GM19455 (cell line): ENCODE measurements around the gene DOLK.

Experiments used
- ATAC-seq: cut with Tn5 transposase; IDR thresholded peaks from one replicate; pipeline ENCODE4 v1.9.1; 2021; ENCODE audit not compliant: unreplicated experiment

The DOLK gene

DNA sequence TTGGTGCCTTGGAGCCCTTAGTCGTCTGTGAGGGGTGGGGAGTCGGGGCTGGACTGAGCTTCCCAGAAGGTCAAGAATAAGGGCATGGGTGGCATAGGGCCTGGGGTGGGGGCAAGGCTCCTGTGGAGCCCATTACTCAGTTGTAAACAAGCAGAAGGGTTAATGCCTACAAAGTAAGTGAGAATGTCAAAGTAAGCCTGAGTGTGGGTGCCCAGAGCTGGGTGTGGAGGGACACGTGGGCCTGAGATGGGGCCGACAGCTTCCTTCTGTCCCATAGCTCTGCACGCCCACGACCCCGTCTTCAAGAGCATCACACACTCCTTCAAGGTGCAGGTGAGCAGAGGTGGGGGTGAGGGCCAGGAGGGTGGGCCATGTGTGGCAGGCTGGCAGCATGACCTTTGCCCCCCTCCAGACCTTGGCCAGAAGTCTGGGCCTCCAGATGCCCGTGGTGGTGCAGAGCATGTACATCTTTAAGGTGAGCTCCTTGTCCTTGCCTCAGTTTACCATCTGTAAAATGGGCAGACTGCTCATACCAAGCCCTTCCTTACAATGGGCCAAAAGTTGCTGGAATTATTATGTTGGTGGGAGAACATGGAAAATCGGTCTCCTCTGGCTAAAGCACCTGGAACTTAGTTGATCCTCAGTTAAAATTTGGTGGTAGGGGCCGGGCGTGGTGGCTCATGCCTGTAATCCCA is 11.1 kb downstream of the DOLK start:
- ATAC-seq = no peak

GRCh38 chr9:128933731-128934130 is 13.7 kb downstream of the DOLK start:
- no peak for ATAC-seq

GRCh38 chr9:128929560-128929959 is 17.8 kb downstream of the DOLK start:
- no peak for ATAC-seq

GRCh38 chr9:128928624-128929023 is 18.8 kb downstream of the DOLK start:
- no peak for ATAC-seq

- no peak for ATAC-seq
Measured at GRCh38 chr9:128927731-128928411, 19.5 kb downstream of the DOLK start.

- ATAC-seq = no peak
Measured at GRCh38 chr9:128923493-128923883, 23.9 kb downstream of the DOLK start.

DNA sequence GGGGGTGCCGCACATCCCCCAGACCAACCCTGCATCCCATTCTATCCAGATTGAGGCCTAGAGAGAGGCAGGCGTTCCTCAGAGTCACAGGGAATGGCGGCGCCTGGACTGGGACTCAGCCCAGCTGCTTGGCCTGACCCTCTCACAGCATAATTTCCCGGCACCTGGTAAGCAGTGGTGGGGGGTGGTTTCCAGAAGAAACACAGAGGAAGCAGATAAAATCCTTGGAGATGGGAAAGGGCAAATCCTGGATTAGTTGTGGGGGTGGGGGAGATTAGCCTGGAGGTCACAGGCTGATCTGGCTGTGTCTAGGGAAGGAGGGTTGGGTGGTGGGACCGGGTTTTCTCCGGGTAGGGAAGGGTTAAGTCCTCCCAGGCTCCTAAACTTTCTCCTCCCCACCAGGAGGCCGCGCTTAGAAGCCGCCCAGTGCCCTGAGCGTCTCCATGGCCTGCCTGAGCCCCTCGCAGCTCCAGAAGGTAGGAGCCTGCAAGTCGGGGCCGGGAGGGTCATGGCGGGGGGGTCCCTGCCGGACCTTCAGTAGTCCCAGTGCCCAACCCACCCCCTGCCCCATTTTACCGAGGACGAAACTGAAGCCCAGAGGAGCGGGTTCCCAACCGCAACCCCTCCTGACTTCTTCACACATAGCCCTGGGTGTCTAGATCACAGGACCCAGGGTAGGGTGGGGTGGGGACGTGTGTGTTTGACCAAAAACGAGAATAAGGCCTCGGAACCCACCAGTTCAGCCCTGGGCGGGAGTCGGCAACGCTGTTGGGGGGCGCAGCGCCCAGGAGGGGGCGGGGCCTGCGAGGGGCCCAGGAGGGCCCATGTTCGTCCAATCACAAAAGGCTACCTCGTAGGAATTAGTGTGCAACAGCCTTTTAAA is 25.3 kb downstream of the DOLK start:
- no peak for ATAC-seq

DNA sequence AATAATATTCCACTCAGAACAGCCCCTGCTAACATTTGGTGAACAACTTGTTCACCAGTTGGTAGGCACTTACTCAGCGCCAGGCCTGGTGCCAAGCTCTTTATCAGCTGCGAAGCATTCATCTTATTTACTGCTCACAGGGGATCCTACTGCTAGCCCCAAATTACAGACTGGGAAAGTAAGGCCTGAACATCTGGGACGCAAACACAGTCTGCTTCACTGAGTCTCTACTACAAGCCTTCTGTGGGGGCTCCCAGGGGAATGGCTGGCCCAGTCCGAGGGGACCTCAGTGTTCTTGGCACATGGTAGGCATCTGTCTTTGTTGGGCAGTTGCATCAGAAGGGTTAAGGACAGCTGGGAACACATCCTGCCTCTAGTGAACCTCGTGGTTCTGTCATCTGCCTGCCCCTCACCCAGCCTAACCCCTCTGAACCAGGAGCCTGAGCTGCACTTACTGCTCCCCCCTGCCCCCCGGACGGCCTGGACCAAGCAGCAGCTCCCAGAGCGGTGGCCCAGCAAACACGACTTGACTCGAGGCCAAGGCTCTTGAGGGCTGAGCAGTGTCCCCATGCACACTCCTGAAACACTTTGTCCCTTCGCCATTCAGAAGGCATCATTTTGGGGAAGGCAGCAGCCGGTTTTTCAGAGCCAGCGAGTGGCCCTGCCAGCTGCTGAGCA is 26.9 kb downstream of the DOLK start, which contains the start of gene PHYHD1:
Gene PHYHD1, plus strand, starts transcription at position 602 of the 678 bp plus-strand sequence. CDS start 1,342 bp downstream, outside the sequence.
- no peak for ATAC-seq

- ATAC-seq = no peak
Measured at GRCh38 chr9:128919402-128920089, 27.9 kb downstream of the DOLK start.

- no peak for ATAC-seq
Measured at GRCh38 chr9:128918921-128919320, 28.5 kb downstream of the DOLK start.

DNA sequence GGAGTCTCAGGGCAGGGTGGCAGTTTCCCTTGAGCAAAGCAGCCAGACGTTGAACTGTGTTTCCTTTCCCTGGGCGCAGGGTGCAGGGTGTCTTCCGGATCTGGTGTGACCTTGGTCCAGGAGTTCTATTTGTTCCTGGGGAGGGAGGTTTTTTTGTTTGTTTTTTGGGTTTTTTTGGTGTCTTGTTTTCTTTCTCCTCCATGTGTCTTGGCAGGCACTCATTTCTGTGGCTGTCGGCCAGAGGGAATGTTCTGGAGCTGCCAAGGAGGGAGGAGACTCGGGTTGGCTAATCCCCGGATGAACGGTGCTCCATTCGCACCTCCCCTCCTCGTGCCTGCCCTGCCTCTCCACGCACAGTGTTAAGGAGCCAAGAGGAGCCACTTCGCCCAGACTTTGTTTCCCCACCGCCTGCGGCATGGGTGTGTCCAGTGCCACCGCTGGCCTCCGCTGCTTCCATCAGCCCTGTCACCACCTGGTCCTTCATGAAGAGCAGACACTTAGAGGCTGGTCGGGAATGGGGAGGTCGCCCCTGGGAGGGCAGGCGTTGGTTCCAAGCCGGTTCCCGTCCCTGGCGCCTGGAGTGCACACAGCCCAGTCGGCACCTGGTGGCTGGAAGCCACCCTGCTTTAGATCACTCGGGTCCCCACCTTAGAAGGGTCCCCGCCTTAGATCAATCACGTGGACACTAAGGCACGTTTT is 30.1 kb downstream of the DOLK start:
- ATAC-seq = no peak

GRCh38 chr9:128916745-128917144 is 30.7 kb downstream of the DOLK start:
- no peak for ATAC-seq

DNA sequence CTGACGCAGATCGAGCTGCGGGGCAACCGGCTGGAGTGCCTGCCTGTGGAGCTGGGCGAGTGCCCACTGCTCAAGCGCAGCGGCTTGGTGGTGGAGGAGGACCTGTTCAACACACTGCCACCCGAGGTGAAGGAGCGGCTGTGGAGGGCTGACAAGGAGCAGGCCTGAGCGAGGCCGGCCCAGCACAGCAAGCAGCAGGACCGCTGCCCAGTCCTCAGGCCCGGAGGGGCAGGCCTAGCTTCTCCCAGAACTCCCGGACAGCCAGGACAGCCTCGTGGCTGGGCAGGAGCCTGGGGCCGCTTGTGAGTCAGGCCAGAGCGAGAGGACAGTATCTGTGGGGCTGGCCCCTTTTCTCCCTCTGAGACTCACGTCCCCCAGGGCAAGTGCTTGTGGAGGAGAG is 31.2 kb downstream of the DOLK start:
- ATAC-seq = no peak

DNA sequence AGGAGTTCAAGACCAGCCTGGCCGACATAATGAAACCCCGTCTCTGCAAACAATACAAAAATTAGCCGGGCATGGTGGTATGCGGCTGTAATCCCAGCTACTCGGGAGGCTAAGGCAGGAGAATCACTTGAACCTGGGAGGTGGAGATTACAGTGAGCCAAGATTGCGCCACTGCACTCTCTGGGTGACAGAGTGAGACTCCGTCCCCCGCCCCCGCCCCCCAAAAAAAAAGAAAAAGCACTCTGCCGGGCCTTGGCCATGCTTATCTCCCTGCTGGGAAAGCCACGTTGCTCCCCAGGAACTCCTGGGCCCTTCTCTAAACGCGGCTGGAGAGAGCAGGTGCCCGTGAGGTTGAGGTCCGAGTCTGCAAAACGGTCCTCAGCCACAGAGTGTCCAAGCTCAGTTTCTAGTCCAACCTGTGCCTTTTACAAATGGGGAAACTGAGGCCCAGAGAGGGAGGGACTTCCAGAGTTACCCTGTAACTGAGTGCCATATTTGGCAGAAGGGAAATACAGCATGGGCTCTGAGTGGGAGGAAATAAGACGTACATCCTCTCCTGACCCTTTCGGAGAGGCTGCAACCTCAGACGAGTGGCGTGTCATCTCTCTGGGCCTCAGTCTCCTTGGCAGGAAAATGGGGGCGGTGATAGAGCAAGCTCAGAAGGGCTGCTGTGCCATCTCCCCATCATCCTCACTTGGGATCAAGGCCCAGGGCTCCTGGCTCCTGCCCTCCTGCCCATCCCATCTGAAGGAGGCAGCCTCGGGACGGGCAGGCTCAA is 33.2 kb downstream of the DOLK start:
- no peak for ATAC-seq

DNA sequence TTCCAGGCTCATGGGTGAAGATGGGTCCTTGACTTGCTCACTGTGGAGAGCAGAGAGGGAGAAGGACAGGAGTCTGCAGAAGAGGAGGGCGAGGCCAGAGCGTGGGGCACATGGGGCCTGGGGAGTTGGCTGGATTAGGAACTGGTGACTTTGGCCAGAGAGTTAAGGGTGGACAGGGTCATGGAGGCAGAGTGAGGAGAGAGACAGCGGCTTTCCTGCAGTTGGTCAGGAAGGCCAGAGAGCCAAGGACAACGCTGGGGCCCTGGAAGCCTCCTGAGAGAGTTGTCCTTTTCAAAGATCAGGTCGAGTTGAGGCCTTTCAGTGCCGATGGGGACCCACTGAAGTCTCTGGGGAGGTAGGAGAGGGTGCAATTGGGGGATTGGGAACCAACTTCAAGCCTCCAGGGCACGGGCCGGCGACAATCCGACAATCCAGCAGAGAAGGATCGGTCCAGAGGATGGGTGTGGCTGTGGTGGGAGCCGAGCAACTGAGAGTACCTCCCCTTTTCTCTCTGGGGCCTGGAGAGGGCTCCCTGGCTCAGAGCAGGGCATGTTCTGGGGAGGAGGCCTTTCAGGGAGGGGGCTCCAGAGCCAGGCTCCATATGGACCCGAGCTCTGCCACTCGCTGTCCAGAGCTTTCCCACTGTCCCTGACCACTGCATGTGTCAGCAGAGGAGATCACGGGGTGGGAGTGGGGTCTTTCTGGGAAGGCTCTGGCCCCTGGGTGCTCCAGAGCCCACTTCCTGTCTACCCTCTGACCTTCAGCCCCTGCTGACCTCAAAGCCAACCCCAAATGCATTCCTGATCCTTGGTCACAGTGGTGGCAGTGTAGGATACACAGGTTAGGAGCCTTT is 34.1 kb downstream of the DOLK start:
- no peak for ATAC-seq

- ATAC-seq = no peak
Measured at GRCh38 chr9:128912270-128912853, 35.0 kb downstream of the DOLK start.

DNA sequence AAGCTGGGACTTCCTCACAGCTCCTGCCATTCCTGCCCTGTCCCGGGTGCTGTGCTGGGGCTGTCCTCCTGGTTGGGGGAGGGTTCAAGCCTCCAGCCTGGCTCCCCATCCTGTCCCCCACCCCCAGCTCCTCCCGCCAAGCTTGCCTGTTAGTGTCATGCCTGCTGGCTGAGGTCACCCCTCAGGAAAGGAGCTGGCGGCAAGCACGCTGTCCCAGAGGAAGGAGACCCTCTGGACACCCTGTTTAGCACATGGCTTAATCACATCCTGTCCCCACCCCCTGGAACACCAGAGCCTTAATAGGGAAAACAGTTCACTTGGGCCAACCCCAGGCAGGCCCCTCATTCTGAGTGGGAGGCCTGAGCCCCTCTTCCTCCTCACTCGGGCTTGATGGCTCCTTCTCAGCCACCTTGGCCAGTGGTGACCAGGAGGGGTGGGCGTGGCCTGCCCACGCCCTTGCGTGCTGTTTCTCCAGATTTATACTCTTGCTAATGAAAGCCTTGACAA is 35.8 kb downstream of the DOLK start:
- ATAC-seq = no peak

DNA sequence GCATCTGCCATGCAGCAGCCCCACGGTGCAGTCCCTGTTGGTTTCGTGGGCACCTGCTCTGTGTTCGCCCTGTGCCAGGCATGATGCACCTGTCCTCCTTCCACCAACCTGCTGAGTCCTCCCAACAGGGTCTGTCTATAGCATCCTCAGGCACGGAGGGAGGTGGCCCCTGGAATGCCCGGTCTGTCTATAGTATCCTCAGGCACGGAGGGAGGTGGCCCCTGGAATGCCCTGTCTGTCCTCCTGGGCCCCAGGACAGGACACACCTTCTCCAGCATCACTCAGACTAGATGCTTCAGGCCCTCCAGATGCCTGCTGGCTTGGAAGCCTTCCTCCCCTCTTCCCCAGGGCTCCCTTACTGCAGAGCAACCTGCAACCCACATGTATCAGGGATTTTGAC is 36.5 kb downstream of the DOLK start:
- ATAC-seq = no peak
